Chondrocyte (in vitro differentiated cells): ENCODE data around the gene SLC25A47. TPM values are rescaled to one million over a fixed set of nuclear protein-coding genes. Genes with fewer than 3 reads are reported as not detected.
"Not testable (repeated sequence)": the region's sequence is repeated elsewhere in the genome, so short reads cannot be mapped to it uniquely, and the experiment has no call there.

Experiments used
- DNase-seq: peaks from one replicate; pipeline ENCODE4 v3.0.0; 2021; ENCODE audit warnings: mixed read lengths, low spot score
- H3K27ac Mint-ChIP-seq: one replicate; pipeline ENCODE4 v1.8.0; 2021; ENCODE audit warnings: mild to moderate bottlenecking, moderate library complexity, mixed read lengths; ENCODE audit not compliant: unreplicated experiment
- H3K27me3 Mint-ChIP-seq: 2 replicates; pipeline ENCODE4 v1.8.0; 2021; ENCODE audit warnings: low read depth, mixed read lengths
- H3K36me3 Mint-ChIP-seq: 2 replicates; pipeline ENCODE4 v1.8.0; 2021; ENCODE audit warnings: low read depth, mixed read lengths
- H3K4me1 Mint-ChIP-seq: 2 replicates; pipeline ENCODE4 v1.8.0; 2021; ENCODE audit warnings: low read depth, mild to moderate bottlenecking, mixed read lengths
- H3K4me3 Mint-ChIP-seq: one replicate; pipeline ENCODE4 v1.8.0; 2021; ENCODE audit warnings: mild to moderate bottlenecking, moderate library complexity, mixed read lengths; ENCODE audit not compliant: unreplicated experiment
- H3K9me3 Mint-ChIP-seq: 2 replicates; pipeline ENCODE4 v1.8.0; 2021; ENCODE audit warnings: low read depth, mixed read lengths
- CTCF ChIP-seq: fragments of 200-600 bp; sonication (generic); IDR thresholded peaks from 2 replicates; pipeline ENCODE4 v1.5.0; 2021; ENCODE audit warnings: antibody characterized with exemption, mild to moderate bottlenecking, moderate library complexity
- total RNA-seq: library from RNA; stranded (reverse); gene quantifications from 3 replicates; pipeline ENCODE4 v1.2.1, GENCODE V29; 2021

Gene SLC25A47
- total RNA-seq, 1 donor from 2014 or later = not detected

GRCh38 chr14:100306998-100307765 lies 16.0 kb upstream of the SLC25A47 start:
- DNase-seq = no peak
- peaks cover 42% of the 10 kb centered on the region for H3K4me1 Mint-ChIP-seq
- TF ChIP-seq CTCF = peak; percentile 34
- H3K27me3 Mint-ChIP-seq = no peaks in the 10 kb centered on the region
- H3K9me3 Mint-ChIP-seq = no peaks in the 10 kb centered on the region
- H3K27ac Mint-ChIP-seq = peak overlapping the region; percentile 69
- H3K4me3 Mint-ChIP-seq = peak overlapping the region; percentile 79
- no peaks in the 10 kb centered on the region for H3K36me3 Mint-ChIP-seq

- Mint-ChIP-seq H3K27me3 (no peaks in the 10 kb centered on the region), H3K4me3 (peak overlapping the region; percentile 79), H3K4me1 (peaks cover 41% of the 10 kb centered on the region), H3K27ac (peak overlapping the region; percentile 5), H3K9me3 (no peaks in the 10 kb centered on the region), H3K36me3 (no peaks in the 10 kb centered on the region)
- TF ChIP-seq CTCF = no peak
- DNase-seq = no peak
Measured at GRCh38 chr14:100307766-100308426, 15.2 kb upstream of the SLC25A47 start.

GRCh38 chr14:100308427-100308792 lies 14.7 kb upstream of the SLC25A47 start:
- peak overlapping the region; percentile 22 for H3K27ac Mint-ChIP-seq
- H3K36me3 Mint-ChIP-seq, H3K9me3 Mint-ChIP-seq, DNase-seq, H3K4me3 Mint-ChIP-seq, H3K27me3 Mint-ChIP-seq: not testable (repeated sequence)
- peaks cover 39% of the 10 kb centered on the region for H3K4me1 Mint-ChIP-seq

- H3K9me3 Mint-ChIP-seq = no peaks in the 10 kb centered on the region
- H3K27ac Mint-ChIP-seq = no peak overlapping the region
- H3K4me3 Mint-ChIP-seq = no peak overlapping the region
- no peaks in the 10 kb centered on the region for H3K27me3 Mint-ChIP-seq
- TF ChIP-seq CTCF = peak; percentile 23
- DNase-seq = no peak
- H3K4me1 Mint-ChIP-seq = peaks cover 40% of the 10 kb centered on the region
- no peaks in the 10 kb centered on the region for H3K36me3 Mint-ChIP-seq
Measured at GRCh38 chr14:100309028-100309737, 14.0 kb upstream of the SLC25A47 start.

- not testable (repeated sequence) for DNase-seq, H3K4me3 Mint-ChIP-seq, H3K36me3 Mint-ChIP-seq, H3K27ac Mint-ChIP-seq, H3K9me3 Mint-ChIP-seq, H3K27me3 Mint-ChIP-seq
- H3K4me1 Mint-ChIP-seq = peaks cover 26% of the 10 kb centered on the region
Measured at GRCh38 chr14:100312110-100312876, 10.8 kb upstream of the SLC25A47 start.
